Lower leg skin (tissue), 3 donors: ENCODE results near the gene RASL12.

Experiments
- CTCF ChIP-seq, 3 donors: fragments of 450-650 bp; IDR thresholded peaks; one replicate each; pipeline ENCODE4 v1.5.1; 2016; ENCODE audit warnings: antibody characterized with exemption in 3 of 3, mild to moderate bottlenecking in 3 of 3, moderate library complexity in 2 of 3
- POLR2A ChIP-seq, 2 donors: fragments of 450-650 bp; IDR thresholded peaks; one replicate each; pipeline ENCODE4 v1.6.1; 2016 to 2017; ENCODE audit warnings: antibody characterized with exemption in 2 of 2, mild to moderate bottlenecking in 1 of 2, moderate library complexity in 1 of 2

GRCh38 chr15:65115542-65115941, 47.8 kb upstream of the RASL12 start:
- TF ChIP-seq CTCF (IDR thresholded peaks at IDR 0.05), result no peak
- TF ChIP-seq POLR2A (IDR thresholded peaks at IDR 0.05), result no peak
